ENCODE measurements around the gene LRP2. TPM values are rescaled to one million over a fixed set of nuclear protein-coding genes. Genes with fewer than 3 reads are reported as not detected.

LRP2 gene
- total and polyA plus RNA-seq, 2 of the 8 experiments (the other 6 are each of a cell fraction or from before 2014, with no cell fraction given), result 2.0 to 2.9 TPM

- Histone ChIP-seq H3K23me2 (ENCODE audit: low read depth, low read length) (no peaks in the 10 kb centered on the region), H4K91ac (replicated peaks; ENCODE audit: insufficient read length, low read length) (no peak overlapping the region), H3K4me1 (replicated peaks in 1 of 4; ENCODE audit: control insufficient read depth in 3 of 4, insufficient read depth in 4 of 4, low read length in 3 of 4) (peaks cover 0 to 9% (median 4%) of the 10 kb centered on the region in 4 experiments; a peak in 3 of 7 replicates), H2AK5ac (ENCODE audit: low read depth, low read length) (no peak overlapping the region), H3K4ac (replicated peaks; ENCODE audit: insufficient read length, low read depth, low read length) (no peak overlapping the region), H4K20me1 (replicated peaks in 1 of 2; ENCODE audit: control insufficient read depth in 1 of 2, insufficient read depth in 2 of 2, low read length in 2 of 2) (no peaks in the 10 kb centered on the region), H3K79me2 (ENCODE audit: control insufficient read depth in 1 of 2, insufficient read depth in 2 of 2, low read length in 2 of 2) (no peaks in the 10 kb centered on the region), H2BK20ac (ENCODE audit: low read length) (no peak overlapping the region), H3K23ac (ENCODE audit: insufficient read length) (no peak overlapping the region), H3K36me3 (ENCODE audit: control insufficient read depth in 2 of 4, insufficient read depth in 4 of 4, low read length in 3 of 4) (no peaks in the 10 kb centered on the region), H3K4me3 (ENCODE audit: extremely low read depth in 1 of 4, insufficient read depth in 2 of 4, low read depth in 3 of 4, low read length in 4 of 4) (no peak overlapping the region), H4K8ac (ENCODE audit: extremely low read depth, insufficient read depth, low read length) (no peak overlapping the region), H2BK120ac (replicated peaks; ENCODE audit: low read depth, low read length) (no peak overlapping the region), H3K56ac (replicated peaks; ENCODE audit: insufficient read length, low read depth, low read length) (no peak overlapping the region), H3K4me2 (ENCODE audit: insufficient read depth in 1 of 2, low read depth in 2 of 2, low read length in 2 of 2) (no peak overlapping the region; a peak in 1 of 4 replicates), H3K9ac (replicated peaks in 1 of 4; ENCODE audit: extremely low read depth in 1 of 4, low read depth in 3 of 4, low read length in 3 of 4) (no peak overlapping the region), H3K79me1 (ENCODE audit: low read depth, low read length) (no peaks in the 10 kb centered on the region), H3K27me3 (replicated peaks in 1 of 4; ENCODE audit: control insufficient read depth in 3 of 4, extremely low read depth in 1 of 4, insufficient read depth in 3 of 4, low read length in 3 of 4) (no peaks in the 10 kb centered on the region), H2BK15ac (ENCODE audit: low read length) (no peak overlapping the region), H3K27ac (ENCODE audit: low read depth, low read length) (no peak overlapping the region), H2AFZ (ENCODE audit: low read length) (no peak overlapping the region), H2BK12ac (ENCODE audit: low read depth, low read length) (no peak overlapping the region), H4K5ac (ENCODE audit: insufficient read length, low read depth, low read length) (no peak overlapping the region), H3K14ac (ENCODE audit: insufficient read length) (no peak overlapping the region), H3K9me3 (ENCODE audit: insufficient read depth in 2 of 2, low read depth in 1 of 2, low read length in 1 of 2) (no peaks in the 10 kb centered on the region), H2BK5ac (ENCODE audit: low read depth, low read length) (no peak overlapping the region), H3K18ac (ENCODE audit: extremely low read depth, low read length) (no peak overlapping the region)
- no peak for TF ChIP-seq ZNF274 (IDR thresholded peaks at IDR 0.05; ENCODE audit: borderline replicate concordance, extremely low read depth, low read length)
- no peak for TF ChIP-seq CREB1 (IDR thresholded peaks at IDR 0.05)
- FAIRE-seq (no peak), DNase-seq (ENCODE audit: low read depth in 1 of 2, low spot score in 2 of 2) (no peak)
- ChIA-PET CTCF (ENCODE audit: partially characterized antibody) (interaction anchor here (0.8 kb wide), 1 partner anchor 260 kb away, joined by 4 read pairs; no protein-coding TSS in a partner anchor), POLR2A (ENCODE audit: partially characterized antibody) (no interaction called here)
- WGBS, 2 experiments (ENCODE audit: extremely low coverage in 1 of 2, insufficient coverage in 1 of 2, insufficient read length in 1 of 2, insufficient replicate concordance in 2 of 2, low coverage in 1 of 2, low lambda C conversion rate in 2 of 2, missing lambda C conversion rate in 1 of 2), result 68% methylated on average over 1 of the region's 1 CpG; no CpG with 5 or more reads in 1 of the 2 experiments
Measured at GRCh38 chr2:169391236-169391635, 28.9 kb upstream of the LRP2 start.

Data from H1 (cell line).